Neural cell (in vitro differentiated cells): ENCODE measurements around the gene REPS1. TPM values are rescaled to one million over a fixed set of nuclear protein-coding genes. Genes with fewer than 3 reads are reported as not detected.

Experiments
- H2AFZ ChIP-seq: fragments of 200-600, 300-800 bp; sonication (generic), shearing (Covaris generic); 2 replicates; pipeline ENCODE4 v1.6.0; 2014; ENCODE audit warnings: low read depth, mild to moderate bottlenecking, antibody characterized with exemption, low read length, moderate library complexity
- H3F3A ChIP-seq: fragments of 200-600 bp; shearing (Covaris generic); 2 replicates; pipeline ENCODE4 v1.6.1; 2016; ENCODE audit warnings: mild to moderate bottlenecking, moderate library complexity, mixed read lengths, antibody characterized with exemption, low read length; ENCODE audit not compliant: insufficient read depth, poor library complexity, severe bottlenecking
- H3K27ac ChIP-seq: fragments of 200-600, 300-800 bp; sonication (generic), shearing (Covaris generic); 2 replicates; pipeline ENCODE4 v1.5.1; 2014; ENCODE audit warnings: mild to moderate bottlenecking, low read length, moderate library complexity
- H3K27me3 ChIP-seq: fragments of 300-800, 200-600 bp; sonication (generic), shearing (Covaris generic); 2 replicates; pipeline ENCODE4 v1.6.0; 2014; ENCODE audit warnings: mild to moderate bottlenecking, low read depth, low read length, moderate library complexity; ENCODE audit not compliant: insufficient read depth
- H3K36me3 ChIP-seq: fragments of 300-800, 200-600 bp; sonication (generic), shearing (Covaris generic); 2 replicates; pipeline ENCODE4 v1.5.1; 2014; ENCODE audit warnings: mild to moderate bottlenecking, antibody characterized with exemption, low read length, moderate library complexity; ENCODE audit not compliant: insufficient read depth
- H3K4me2 ChIP-seq: fragments of 300-800, 200-600 bp; sonication (generic), shearing (Covaris generic); 2 replicates; pipeline ENCODE4 v1.6.0; 2014; ENCODE audit warnings: mild to moderate bottlenecking, low read length
- H3K4me3 ChIP-seq: fragments of 300-800, 200-600 bp; sonication (generic), shearing (Covaris generic); 2 replicates; pipeline ENCODE4 v1.5.1; 2014; ENCODE audit warnings: mild to moderate bottlenecking, low read length, moderate library complexity
- H3K79me2 ChIP-seq: fragments of 200-600 bp; shearing (Covaris generic); replicated peaks from 2 replicates; pipeline ENCODE4 v1.6.0; 2014; ENCODE audit warnings: mild to moderate bottlenecking, low read length, moderate library complexity; ENCODE audit not compliant: insufficient read depth
- H3K9ac ChIP-seq: fragments of 300-800, 200-600 bp; sonication (generic), shearing (Covaris generic); 2 replicates; pipeline ENCODE4 v1.6.1; 2016; ENCODE audit warnings: mild to moderate bottlenecking, low read length, mixed read lengths
- H3K9me2 ChIP-seq: fragments of 200-600 bp; shearing (Covaris generic); 2 replicates; pipeline ENCODE4 v1.6.1; 2016; ENCODE audit warnings: mild to moderate bottlenecking, low read length, mixed read lengths; ENCODE audit not compliant: insufficient read depth
- H3K9me3 ChIP-seq: fragments of 200-600, 300-800 bp; sonication (generic), shearing (Covaris generic); 2 replicates; pipeline ENCODE4 v1.6.1; 2016; ENCODE audit warnings: mild to moderate bottlenecking, mixed run types, low read length, moderate library complexity, mixed read lengths
- H4K20me1 ChIP-seq: fragments of 200-600 bp; shearing (Covaris generic); 2 replicates; pipeline ENCODE4 v1.6.1; 2016; ENCODE audit warnings: mild to moderate bottlenecking, mixed run types; ENCODE audit not compliant: insufficient read depth
- EP300 ChIP-seq: fragments of 450-650 bp; conservative IDR thresholded peaks from 2 replicates; pipeline ENCODE4 v1.6.1; 2014; ENCODE audit warnings: antibody characterized with exemption, mild to moderate bottlenecking, moderate library complexity; ENCODE audit not compliant: poor library complexity, severe bottlenecking
- EZH2 ChIP-seq: fragments of 200-600, 300-800 bp; shearing (Covaris generic), sonication (generic); IDR thresholded peaks from 2 replicates; pipeline ENCODE4 v1.6.1; 2014; ENCODE audit warnings: antibody characterized with exemption, low read length, borderline replicate concordance, mild to moderate bottlenecking; ENCODE audit not compliant: insufficient read depth, poor library complexity, severe bottlenecking
- MXI1 ChIP-seq: fragments of 450-650 bp; conservative IDR thresholded peaks from 2 replicates; pipeline ENCODE4 v1.6.1; 2014; ENCODE audit warnings: antibody characterized with exemption, mild to moderate bottlenecking; ENCODE audit not compliant: poor library complexity, severe bottlenecking
- POLR2AphosphoS5 ChIP-seq: IDR thresholded peaks from 2 replicates; pipeline ENCODE4 v1.6.1; 2012
- RAD21 ChIP-seq: fragments of 450-650 bp; conservative IDR thresholded peaks from 2 replicates; pipeline ENCODE4 v1.6.1; 2014; ENCODE audit warnings: antibody characterized with exemption, mild to moderate bottlenecking, moderate library complexity
- SMC3 ChIP-seq: fragments of 450-650 bp; conservative IDR thresholded peaks from 2 replicates; pipeline ENCODE4 v1.6.1; 2014; ENCODE audit warnings: antibody characterized with exemption, mild to moderate bottlenecking, moderate library complexity; ENCODE audit not compliant: poor library complexity
- TAF1 ChIP-seq: IDR thresholded peaks from 2 replicates; pipeline ENCODE4 v1.6.1; 2012; ENCODE audit warnings: low read depth
- polyA plus RNA-seq: library from polyadenylated mRNA; depleted of rRNA; stranded (reverse); fragments of >200 nt; gene quantifications from 2 replicates; pipeline ENCODE4 v1.2.3, GENCODE V29; 2014
- TF ChIP-seq, protein P1 (sequence below): IDR thresholded peaks from 2 replicates; pipeline ENCODE4 v1.6.1; 2012; ENCODE audit warnings: borderline replicate concordance
- TF ChIP-seq, protein P2 (sequence below): fragments of 450-650 bp; IDR thresholded peaks from 2 replicates; pipeline ENCODE4 v1.5.1; 2014; ENCODE audit warnings: antibody characterized with exemption, mild to moderate bottlenecking, moderate library complexity; ENCODE audit not compliant: poor library complexity, severe bottlenecking

REPS1 gene
- polyA plus RNA-seq, 1 donor from 2014 or later, result 64.9 TPM

DNA sequence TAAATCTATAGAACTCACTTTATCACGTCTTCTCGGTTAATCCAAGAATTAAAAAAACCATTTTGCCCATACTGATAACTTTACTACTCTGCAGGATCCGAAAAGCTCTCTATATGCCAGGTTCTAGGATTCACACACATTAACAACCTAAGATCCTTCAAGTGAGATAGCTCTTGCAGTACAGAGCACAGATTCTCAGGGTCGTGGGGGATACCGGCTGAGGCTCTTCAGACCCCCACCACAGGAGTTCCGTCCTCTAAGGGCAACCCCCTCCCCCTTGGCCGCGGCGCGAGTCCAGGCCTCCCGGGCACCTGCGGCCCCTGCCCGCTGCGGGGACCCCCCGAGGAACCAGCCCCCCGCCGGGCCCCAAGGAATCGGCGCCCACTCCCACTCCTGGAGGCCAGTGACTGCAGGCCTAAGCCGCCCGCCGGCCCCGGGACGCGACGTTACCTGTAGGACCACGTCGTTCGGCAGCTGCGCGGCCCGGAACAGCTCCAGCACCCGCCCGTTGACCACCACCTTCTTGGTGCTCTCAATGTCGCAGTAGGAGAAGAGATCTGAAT is 892 bp downstream of the REPS1 start:
- no peaks in the 10 kb centered on the region for H3K9me3 ChIP-seq
- no peaks in the 10 kb centered on the region for H3K9me2 ChIP-seq
- H3K27me3 ChIP-seq, result no peaks in the 10 kb centered on the region
- H3K36me3 ChIP-seq, result no peaks in the 10 kb centered on the region
- H3F3A ChIP-seq, result no peaks in the 10 kb centered on the region
- H2AFZ ChIP-seq, result peak overlapping the region; percentile 83
- H3K4me3 ChIP-seq, result peak overlapping the region; percentile 94
- no peaks in the 10 kb centered on the region for H4K20me1 ChIP-seq
- H3K79me2 ChIP-seq, result peaks cover 50% of the 10 kb centered on the region
- peak overlapping the region; percentile 81 for H3K4me2 ChIP-seq
- peak overlapping the region; percentile 84 for H3K27ac ChIP-seq
- TF ChIP-seq EZH2 (no peak), TAF1 (peak; percentile 7)
- H3K9ac ChIP-seq, result peak overlapping the region; percentile 86

DNA sequence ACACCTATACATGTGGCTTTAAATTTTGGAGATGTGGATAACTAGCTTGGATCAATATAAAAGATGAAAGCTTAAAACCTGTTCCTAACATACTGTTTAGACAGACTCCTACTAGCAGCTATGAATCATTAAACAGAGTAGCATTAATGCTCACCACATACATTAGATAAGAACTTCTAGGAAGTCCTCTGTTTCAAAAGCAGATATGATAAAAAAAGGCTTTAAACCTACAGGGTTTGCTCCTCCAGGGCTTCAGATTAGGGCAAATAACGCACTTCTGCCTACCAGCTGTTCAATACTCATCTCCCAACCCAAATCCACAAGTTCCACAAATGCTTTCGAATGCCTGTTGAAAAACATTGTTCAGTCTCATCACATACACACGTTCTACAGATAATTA is 1.5 kb downstream of the REPS1 start:
- Histone ChIP-seq H3K36me3 (no peaks in the 10 kb centered on the region), H3K27ac (peak overlapping the region; percentile 84), H2AFZ (no peak overlapping the region), H3K9ac (peak overlapping the region; percentile 86), H3K4me2 (peak overlapping the region; percentile 81), H3K79me2 (peaks cover 55% of the 10 kb centered on the region), H3K27me3 (no peaks in the 10 kb centered on the region), H3K4me3 (peak overlapping the region; percentile 94), H3K9me2 (no peaks in the 10 kb centered on the region), H3K9me3 (no peaks in the 10 kb centered on the region), H4K20me1 (no peaks in the 10 kb centered on the region), H3F3A (no peaks in the 10 kb centered on the region)
- TF ChIP-seq EP300 (no peak), SMC3 (no peak), MXI1 (no peak), EZH2 (no peak), RAD21 (no peak)
- TF ChIP-seq, protein P1, sequence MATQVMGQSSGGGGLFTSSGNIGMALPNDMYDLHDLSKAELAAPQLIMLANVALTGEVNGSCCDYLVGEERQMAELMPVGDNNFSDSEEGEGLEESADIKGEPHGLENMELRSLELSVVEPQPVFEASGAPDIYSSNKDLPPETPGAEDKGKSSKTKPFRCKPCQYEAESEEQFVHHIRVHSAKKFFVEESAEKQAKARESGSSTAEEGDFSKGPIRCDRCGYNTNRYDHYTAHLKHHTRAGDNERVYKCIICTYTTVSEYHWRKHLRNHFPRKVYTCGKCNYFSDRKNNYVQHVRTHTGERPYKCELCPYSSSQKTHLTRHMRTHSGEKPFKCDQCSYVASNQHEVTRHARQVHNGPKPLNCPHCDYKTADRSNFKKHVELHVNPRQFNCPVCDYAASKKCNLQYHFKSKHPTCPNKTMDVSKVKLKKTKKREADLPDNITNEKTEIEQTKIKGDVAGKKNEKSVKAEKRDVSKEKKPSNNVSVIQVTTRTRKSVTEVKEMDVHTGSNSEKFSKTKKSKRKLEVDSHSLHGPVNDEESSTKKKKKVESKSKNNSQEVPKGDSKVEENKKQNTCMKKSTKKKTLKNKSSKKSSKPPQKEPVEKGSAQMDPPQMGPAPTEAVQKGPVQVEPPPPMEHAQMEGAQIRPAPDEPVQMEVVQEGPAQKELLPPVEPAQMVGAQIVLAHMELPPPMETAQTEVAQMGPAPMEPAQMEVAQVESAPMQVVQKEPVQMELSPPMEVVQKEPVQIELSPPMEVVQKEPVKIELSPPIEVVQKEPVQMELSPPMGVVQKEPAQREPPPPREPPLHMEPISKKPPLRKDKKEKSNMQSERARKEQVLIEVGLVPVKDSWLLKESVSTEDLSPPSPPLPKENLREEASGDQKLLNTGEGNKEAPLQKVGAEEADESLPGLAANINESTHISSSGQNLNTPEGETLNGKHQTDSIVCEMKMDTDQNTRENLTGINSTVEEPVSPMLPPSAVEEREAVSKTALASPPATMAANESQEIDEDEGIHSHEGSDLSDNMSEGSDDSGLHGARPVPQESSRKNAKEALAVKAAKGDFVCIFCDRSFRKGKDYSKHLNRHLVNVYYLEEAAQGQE, result no peak
- TF ChIP-seq, protein P2, sequence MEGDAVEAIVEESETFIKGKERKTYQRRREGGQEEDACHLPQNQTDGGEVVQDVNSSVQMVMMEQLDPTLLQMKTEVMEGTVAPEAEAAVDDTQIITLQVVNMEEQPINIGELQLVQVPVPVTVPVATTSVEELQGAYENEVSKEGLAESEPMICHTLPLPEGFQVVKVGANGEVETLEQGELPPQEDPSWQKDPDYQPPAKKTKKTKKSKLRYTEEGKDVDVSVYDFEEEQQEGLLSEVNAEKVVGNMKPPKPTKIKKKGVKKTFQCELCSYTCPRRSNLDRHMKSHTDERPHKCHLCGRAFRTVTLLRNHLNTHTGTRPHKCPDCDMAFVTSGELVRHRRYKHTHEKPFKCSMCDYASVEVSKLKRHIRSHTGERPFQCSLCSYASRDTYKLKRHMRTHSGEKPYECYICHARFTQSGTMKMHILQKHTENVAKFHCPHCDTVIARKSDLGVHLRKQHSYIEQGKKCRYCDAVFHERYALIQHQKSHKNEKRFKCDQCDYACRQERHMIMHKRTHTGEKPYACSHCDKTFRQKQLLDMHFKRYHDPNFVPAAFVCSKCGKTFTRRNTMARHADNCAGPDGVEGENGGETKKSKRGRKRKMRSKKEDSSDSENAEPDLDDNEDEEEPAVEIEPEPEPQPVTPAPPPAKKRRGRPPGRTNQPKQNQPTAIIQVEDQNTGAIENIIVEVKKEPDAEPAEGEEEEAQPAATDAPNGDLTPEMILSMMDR, result no peak

DNA sequence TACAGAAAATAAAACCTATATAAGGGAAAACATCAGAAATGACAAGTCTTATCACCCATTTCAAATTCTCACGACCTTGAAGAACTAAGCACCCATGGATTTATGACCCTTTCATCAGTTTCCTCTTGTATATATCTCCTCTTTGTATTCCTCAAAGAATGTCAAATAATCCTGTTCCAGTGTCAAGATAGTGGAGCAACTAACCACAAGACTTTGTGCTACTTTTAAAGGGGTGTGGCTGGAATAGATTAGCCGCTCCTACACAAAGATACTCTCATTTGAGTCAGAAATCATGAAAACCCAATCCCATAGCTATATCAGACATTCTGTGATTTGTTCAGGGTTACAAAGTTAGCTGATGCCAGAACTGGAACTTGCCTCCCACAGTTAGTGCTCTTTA is 6.6 kb downstream of the REPS1 start:
- Histone ChIP-seq H3K4me3 (no peak overlapping the region), H3K9ac (no peak overlapping the region), H2AFZ (no peak overlapping the region), H3F3A (no peaks in the 10 kb centered on the region), H3K9me3 (no peaks in the 10 kb centered on the region), H4K20me1 (no peaks in the 10 kb centered on the region), H3K36me3 (no peaks in the 10 kb centered on the region), H3K27me3 (no peaks in the 10 kb centered on the region), H3K27ac (no peak overlapping the region), H3K9me2 (no peaks in the 10 kb centered on the region), H3K79me2 (peaks cover 93% of the 10 kb centered on the region), H3K4me2 (no peak overlapping the region)
- TF ChIP-seq MXI1 (no peak), EZH2 (no peak), POLR2AphosphoS5 (no peak), RAD21 (no peak), EP300 (no peak), SMC3 (no peak)
- TF ChIP-seq, protein P1, result no peak
